Esophagus muscularis mucosa (tissue), 3 donors: Measurements from ENCODE around the gene DGCR6L.
"Not testable (repeated sequence)": the region's sequence is repeated elsewhere in the genome, so short reads cannot be mapped to it uniquely, and the experiment has no call there.

Experiments used
- CTCF ChIP-seq, 3 experiments: fragments of 200-600 bp in 2 of 3; fragments of 450-650 bp in 1 of 3; sonication (generic) in 2 of 3; IDR thresholded peaks; one replicate each; pipeline ENCODE4 v1.5.1; 2017 to 2019; ENCODE audit warnings: antibody characterized with exemption in 3 of 3, mild to moderate bottlenecking in 2 of 3, moderate library complexity in 1 of 3
- POLR2A ChIP-seq: fragments of 450-650 bp; IDR thresholded peaks from one replicate; pipeline ENCODE4 v1.6.1; 2017; ENCODE audit warnings: antibody characterized with exemption, moderate library complexity, mild to moderate bottlenecking, low read depth
- POLR2AphosphoS5 ChIP-seq, 2 donors: sonication (generic); formaldehyde crosslinking; IDR thresholded peaks; one replicate each; pipeline ENCODE4 v1.6.1; 2017; ENCODE audit warnings: antibody characterized with exemption in 2 of 2

GRCh38 chr22:20278726-20279490 is 41.0 kb downstream of the DGCR6L start:
- not testable (repeated sequence) for TF ChIP-seq CTCF (IDR thresholded peaks at IDR 0.05); POLR2AphosphoS5 (IDR thresholded peaks at IDR 0.05); POLR2A
